Measurements from ENCODE around the gene HTR2A.

DNA sequence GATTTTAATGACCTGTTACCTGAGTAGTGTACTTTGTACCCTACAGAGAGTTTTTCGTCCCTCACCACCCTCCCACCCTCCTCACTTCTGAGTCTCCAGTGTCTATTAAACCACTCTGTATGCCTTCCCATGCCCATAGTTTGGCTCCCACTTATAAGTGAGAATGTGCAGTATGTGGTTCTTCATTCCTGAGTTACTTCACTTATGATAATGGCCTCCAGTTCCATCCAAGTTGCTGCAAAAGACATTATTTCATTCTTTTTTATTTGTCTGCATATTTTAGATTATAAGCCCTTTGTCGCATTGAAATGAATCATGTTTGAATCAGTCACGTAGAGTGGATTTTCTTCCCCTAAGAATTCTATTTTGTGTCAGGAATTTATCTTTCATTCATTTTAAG lies 12.2 kb upstream of the HTR2A start:
- TF ChIP-seq POLR2AphosphoS5 (IDR thresholded peaks at IDR 0.05; ENCODE audit: insufficient read depth, low read depth, low read length) (no peak), EZH2 (IDR thresholded peaks at IDR 0.05; ENCODE audit: borderline replicate concordance, low read depth, low read length, severe bottlenecking) (no peak), FOS (IDR thresholded peaks at IDR 0.05; ENCODE audit: borderline replicate concordance, insufficient read depth, low read length) (no peak)
- TF ChIP-seq, protein P1, sequence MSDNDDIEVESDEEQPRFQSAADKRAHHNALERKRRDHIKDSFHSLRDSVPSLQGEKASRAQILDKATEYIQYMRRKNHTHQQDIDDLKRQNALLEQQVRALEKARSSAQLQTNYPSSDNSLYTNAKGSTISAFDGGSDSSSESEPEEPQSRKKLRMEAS (IDR thresholded peaks at IDR 0.05; ENCODE audit: insufficient read depth, insufficient read length): no peak
- TF ChIP-seq, protein P2, sequence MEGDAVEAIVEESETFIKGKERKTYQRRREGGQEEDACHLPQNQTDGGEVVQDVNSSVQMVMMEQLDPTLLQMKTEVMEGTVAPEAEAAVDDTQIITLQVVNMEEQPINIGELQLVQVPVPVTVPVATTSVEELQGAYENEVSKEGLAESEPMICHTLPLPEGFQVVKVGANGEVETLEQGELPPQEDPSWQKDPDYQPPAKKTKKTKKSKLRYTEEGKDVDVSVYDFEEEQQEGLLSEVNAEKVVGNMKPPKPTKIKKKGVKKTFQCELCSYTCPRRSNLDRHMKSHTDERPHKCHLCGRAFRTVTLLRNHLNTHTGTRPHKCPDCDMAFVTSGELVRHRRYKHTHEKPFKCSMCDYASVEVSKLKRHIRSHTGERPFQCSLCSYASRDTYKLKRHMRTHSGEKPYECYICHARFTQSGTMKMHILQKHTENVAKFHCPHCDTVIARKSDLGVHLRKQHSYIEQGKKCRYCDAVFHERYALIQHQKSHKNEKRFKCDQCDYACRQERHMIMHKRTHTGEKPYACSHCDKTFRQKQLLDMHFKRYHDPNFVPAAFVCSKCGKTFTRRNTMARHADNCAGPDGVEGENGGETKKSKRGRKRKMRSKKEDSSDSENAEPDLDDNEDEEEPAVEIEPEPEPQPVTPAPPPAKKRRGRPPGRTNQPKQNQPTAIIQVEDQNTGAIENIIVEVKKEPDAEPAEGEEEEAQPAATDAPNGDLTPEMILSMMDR (IDR thresholded peaks at IDR 0.05; ENCODE audit: extremely low read depth in 1 of 2, insufficient read depth in 1 of 2, low read depth in 1 of 2, low read length in 2 of 2): no peak
